MM.1S (cell line): ENCODE data around the gene MCU.
"Not testable (repeated sequence)": the region's sequence is repeated elsewhere in the genome, so short reads cannot be mapped to it uniquely, and the experiment has no call there.

Source experiments
- DNase-seq: peaks from one replicate; pipeline ENCODE4 v3.0.0-alpha.2; 2015
- H2AFZ ChIP-seq: fragments of 300-600 bp; sonication (generic); 2 replicates; pipeline ENCODE4 v1.6.0; 2016; ENCODE audit warnings: antibody characterized with exemption, low read length
- H3F3A ChIP-seq: fragments of 300-600 bp; sonication (generic); 2 replicates; pipeline ENCODE4 v1.6.1; 2016; ENCODE audit warnings: mild to moderate bottlenecking, antibody characterized with exemption, low read length, moderate library complexity, mixed read lengths; ENCODE audit not compliant: insufficient read depth
- H3K27ac ChIP-seq: fragments of 300-600 bp; sonication (generic); 2 replicates; pipeline ENCODE4 v1.5.1; 2016; ENCODE audit warnings: mild to moderate bottlenecking, low read length
- H3K27me3 ChIP-seq: fragments of 300-600 bp; sonication (generic); replicated peaks from 2 replicates; pipeline ENCODE4 v1.6.0; 2016; ENCODE audit warnings: low read length; ENCODE audit not compliant: insufficient read depth
- H3K36me3 ChIP-seq: fragments of 300-600 bp; sonication (generic); replicated peaks from 2 replicates; pipeline ENCODE4 v1.6.1; 2016; ENCODE audit warnings: mild to moderate bottlenecking, low read length, mixed read lengths; ENCODE audit not compliant: insufficient read depth
- H3K4me1 ChIP-seq: fragments of 300-600 bp; sonication (generic); 2 replicates; pipeline ENCODE4 v1.6.1; 2016; ENCODE audit warnings: low read length, mixed read lengths
- H3K4me2 ChIP-seq: fragments of 300-600 bp; sonication (generic); 2 replicates; pipeline ENCODE4 v1.6.0; 2016; ENCODE audit warnings: low read depth, low read length
- H3K4me3 ChIP-seq: fragments of 300-600 bp; sonication (generic); 2 replicates; pipeline ENCODE4 v1.5.1; 2016; ENCODE audit warnings: low read length, mixed read lengths
- H3K79me2 ChIP-seq: fragments of 300-600 bp; sonication (generic); 2 replicates; pipeline ENCODE4 v1.6.1; 2016; ENCODE audit warnings: mixed run types, low read length, mixed read lengths
- H3K9ac ChIP-seq: fragments of 300-600 bp; sonication (generic); 2 replicates; pipeline ENCODE4 v1.6.1; 2016; ENCODE audit warnings: low read length, mixed read lengths
- H3K9me2 ChIP-seq: fragments of 300-600 bp; sonication (generic); replicated peaks from 2 replicates; pipeline ENCODE4 v1.6.1; 2016; ENCODE audit warnings: mild to moderate bottlenecking, low read length, mixed read lengths; ENCODE audit not compliant: insufficient read depth
- H3K9me3 ChIP-seq: fragments of 300-600 bp; sonication (generic); replicated peaks from 2 replicates; pipeline ENCODE4 v1.6.1; 2016; ENCODE audit warnings: mild to moderate bottlenecking, low read length, mixed read lengths; ENCODE audit not compliant: insufficient read depth
- H4K20me1 ChIP-seq: fragments of 300-600 bp; sonication (generic); 2 replicates; pipeline ENCODE4 v1.6.1; 2016; ENCODE audit warnings: mild to moderate bottlenecking, low read length, moderate library complexity, mixed read lengths; ENCODE audit not compliant: insufficient read depth
- CTCF ChIP-seq: fragments of 300-600 bp; sonication (generic); IDR thresholded peaks from 2 replicates; pipeline ENCODE4 v1.5.1; 2016; ENCODE audit warnings: antibody characterized with exemption, low read length, mixed read lengths
- EZH2 ChIP-seq: fragments of 300-600 bp; sonication (generic); optimal IDR thresholded peaks from 2 replicates; pipeline ENCODE3; 2017; ENCODE audit warnings: low read depth, mild to moderate bottlenecking, antibody characterized with exemption, low read length, mixed read lengths
- EZH2phosphoT487 ChIP-seq: fragments of 300-600 bp; sonication (generic); IDR thresholded peaks from 2 replicates; pipeline ENCODE4 v1.6.1; 2018; ENCODE audit warnings: antibody characterized with exemption, low read length

The MCU gene

DNA sequence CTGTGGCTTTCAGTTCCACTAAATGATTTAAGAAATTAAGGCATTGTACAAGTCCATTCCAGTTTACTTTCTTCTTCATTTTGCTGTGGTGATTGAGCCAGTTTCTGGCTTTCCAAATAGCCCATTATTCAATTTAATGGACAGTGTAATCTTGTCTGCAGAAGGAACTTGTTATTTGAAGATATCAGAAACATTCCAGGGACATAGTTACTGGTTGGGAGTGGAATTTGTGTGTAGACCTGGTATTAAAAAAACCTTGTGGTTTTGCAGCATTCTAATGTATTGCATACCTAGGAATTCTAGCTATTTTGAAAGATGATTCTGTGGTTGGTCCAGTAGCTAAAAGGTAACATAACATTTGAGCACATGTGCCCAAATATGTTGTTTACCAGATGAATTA is 72.2 kb downstream of the MCU start:
- Histone ChIP-seq H3K4me1 (no peaks in the 10 kb centered on the region), H3K9me3 (no peaks in the 10 kb centered on the region), H3K9ac (no peak overlapping the region), H3K27ac (no peak overlapping the region), H4K20me1 (no peaks in the 10 kb centered on the region), H3K36me3 (no peaks in the 10 kb centered on the region), H3K27me3 (no peaks in the 10 kb centered on the region), H3F3A (no peaks in the 10 kb centered on the region), H3K79me2 (no peaks in the 10 kb centered on the region), H3K9me2 (no peaks in the 10 kb centered on the region), H2AFZ (no peak overlapping the region), H3K4me2 (no peak overlapping the region), H3K4me3 (no peak overlapping the region)
- TF ChIP-seq EZH2 (no peak), CTCF (no peak), EZH2phosphoT487 (no peak)
- no peak for DNase-seq

GRCh38 chr10:72765051-72765745 is 73.3 kb downstream of the MCU start:
- Histone ChIP-seq H4K20me1 (no peaks in the 10 kb centered on the region), H3K4me2 (no peak overlapping the region), H3K27ac (no peak overlapping the region), H3K4me3 (no peak overlapping the region), H3K9me3 (no peaks in the 10 kb centered on the region), H2AFZ (no peak overlapping the region), H3K79me2 (no peaks in the 10 kb centered on the region), H3F3A (no peaks in the 10 kb centered on the region), H3K4me1 (no peaks in the 10 kb centered on the region), H3K9ac (no peak overlapping the region), H3K9me2 (no peaks in the 10 kb centered on the region), H3K36me3 (no peaks in the 10 kb centered on the region), H3K27me3 (no peaks in the 10 kb centered on the region)
- no peak for DNase-seq
- TF ChIP-seq CTCF, result no peak
- TF ChIP-seq EZH2, result no peak
- no peak for TF ChIP-seq EZH2phosphoT487

DNA sequence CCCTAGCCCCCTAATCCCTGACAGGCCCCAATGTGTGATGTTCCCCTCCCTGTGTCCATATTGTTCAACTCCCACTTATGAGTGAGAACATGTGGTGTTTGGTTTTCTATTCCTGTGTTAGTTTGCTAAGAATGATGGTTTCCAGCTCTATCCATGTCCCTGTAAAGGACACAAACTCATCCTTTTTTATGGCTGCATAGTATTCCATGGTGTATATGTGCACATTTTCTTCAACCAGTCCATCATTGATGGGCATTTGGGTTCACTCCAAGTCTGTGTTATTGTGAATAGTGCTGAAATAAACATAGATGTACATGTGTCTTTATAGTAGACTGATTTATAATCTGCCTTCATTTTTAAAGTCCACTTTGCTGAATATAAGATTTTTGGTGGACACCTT is 79.3 kb downstream of the MCU start:
- not testable (repeated sequence) for H3K9ac ChIP-seq, H2AFZ ChIP-seq, H3K9me3 ChIP-seq, H3K4me3 ChIP-seq, H3K9me2 ChIP-seq, H4K20me1 ChIP-seq, H3K36me3 ChIP-seq, H3K4me2 ChIP-seq, DNase-seq, H3F3A ChIP-seq, H3K4me1 ChIP-seq, H3K79me2 ChIP-seq, H3K27me3 ChIP-seq, H3K27ac ChIP-seq

GRCh38 chr10:72772031-72772430 is 80.1 kb downstream of the MCU start:
- Histone ChIP-seq H3K4me2 (no peak overlapping the region), H3K4me1 (no peaks in the 10 kb centered on the region), H4K20me1 (no peaks in the 10 kb centered on the region), H3K4me3 (no peak overlapping the region), H3K79me2 (no peaks in the 10 kb centered on the region), H2AFZ (no peak overlapping the region), H3K9me3 (no peaks in the 10 kb centered on the region), H3K9me2 (no peaks in the 10 kb centered on the region), H3F3A (no peaks in the 10 kb centered on the region), H3K27ac (no peak overlapping the region), H3K9ac (no peak overlapping the region), H3K27me3 (no peaks in the 10 kb centered on the region), H3K36me3 (no peaks in the 10 kb centered on the region)
- no peak for DNase-seq
- TF ChIP-seq EZH2 (no peak), CTCF (no peak), EZH2phosphoT487 (no peak)
